ENCODE results near the gene PPP1R12A.
"Not testable (repeated sequence)": the region's sequence is repeated elsewhere in the genome, so short reads cannot be mapped to it uniquely, and the experiment has no call there.

The PPP1R12A gene

GRCh38 chr12:79843978-79844377, 90.9 kb downstream of the PPP1R12A start:
- DNase-seq (ENCODE audit: low read depth in 1 of 2, low spot score in 1 of 2) = no peak

DNA sequence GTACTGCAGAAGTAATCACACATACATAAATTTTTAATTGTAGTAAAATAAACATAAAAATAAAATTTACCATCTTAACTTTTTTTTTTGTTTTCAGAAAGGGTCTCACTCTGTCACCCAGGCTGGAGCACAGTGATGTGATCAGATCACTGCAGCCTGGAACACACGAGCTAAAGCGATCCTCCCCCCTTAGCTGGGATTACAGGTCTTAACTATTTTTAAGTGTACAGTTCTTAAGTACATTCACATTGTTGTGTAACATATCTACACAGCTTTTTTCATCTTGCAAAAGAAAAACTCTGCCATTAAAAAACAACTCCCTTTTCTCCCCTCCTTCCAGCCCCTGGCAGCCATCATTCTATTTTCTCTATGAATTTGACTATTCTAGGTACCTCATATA, 92.3 kb downstream of the PPP1R12A start:
- no peak for DNase-seq (ENCODE audit: low read depth in 1 of 2, low spot score in 1 of 2)

- DNase-seq (ENCODE audit: low read depth in 1 of 2, low spot score in 1 of 2) = no peak
Observed at GRCh38 chr12:79841878-79842265, 93.0 kb downstream of the PPP1R12A start.

GRCh38 chr12:79841248-79841877, 93.5 kb downstream of the PPP1R12A start:
- DNase-seq (ENCODE audit: low read depth in 1 of 2, low spot score in 1 of 2) = no peak

DNA sequence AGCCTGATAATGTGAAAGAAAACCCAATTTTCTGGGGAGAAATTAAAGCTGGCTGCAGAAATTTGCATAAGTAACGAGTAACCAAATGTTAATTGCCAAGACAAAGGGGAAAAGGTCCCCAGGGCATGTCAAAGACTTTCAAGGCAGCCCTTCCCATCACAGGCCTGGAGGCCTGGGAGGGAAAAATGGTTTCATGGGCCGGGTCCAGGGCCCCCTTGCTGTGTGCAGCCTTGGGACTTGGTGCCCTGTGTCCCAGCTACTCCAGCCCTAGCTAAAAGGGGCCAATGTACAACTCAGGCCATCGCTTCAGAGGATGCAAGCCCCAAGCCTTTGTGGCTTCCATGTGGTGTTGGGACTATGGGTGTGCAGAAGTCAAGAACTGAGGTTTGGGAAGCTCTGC, 96.5 kb downstream of the PPP1R12A start:
- DNase-seq (ENCODE audit: low read depth in 1 of 2, low spot score in 1 of 2) = no peak

DNA sequence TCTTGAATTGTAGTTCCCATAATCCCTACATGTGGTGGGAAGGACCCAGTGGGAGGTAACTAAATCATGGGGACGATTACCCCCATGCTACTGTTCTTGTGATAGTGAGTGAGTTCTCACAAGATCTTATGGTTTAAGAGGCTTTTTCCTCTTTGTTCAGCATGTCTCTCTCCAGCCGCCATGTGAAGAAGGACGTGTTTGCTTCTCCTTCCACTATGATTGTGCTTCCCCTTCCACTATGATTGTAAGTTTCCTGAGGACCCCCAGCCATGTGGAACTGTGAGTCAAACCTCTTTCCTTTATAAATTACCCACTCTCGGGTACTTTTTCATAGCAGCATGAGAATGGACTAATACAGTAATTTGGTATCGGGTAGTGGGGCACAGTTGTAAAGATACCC, 97.3 kb downstream of the PPP1R12A start:
- no peak for DNase-seq (ENCODE audit: low read depth in 1 of 2, low spot score in 1 of 2)

DNA sequence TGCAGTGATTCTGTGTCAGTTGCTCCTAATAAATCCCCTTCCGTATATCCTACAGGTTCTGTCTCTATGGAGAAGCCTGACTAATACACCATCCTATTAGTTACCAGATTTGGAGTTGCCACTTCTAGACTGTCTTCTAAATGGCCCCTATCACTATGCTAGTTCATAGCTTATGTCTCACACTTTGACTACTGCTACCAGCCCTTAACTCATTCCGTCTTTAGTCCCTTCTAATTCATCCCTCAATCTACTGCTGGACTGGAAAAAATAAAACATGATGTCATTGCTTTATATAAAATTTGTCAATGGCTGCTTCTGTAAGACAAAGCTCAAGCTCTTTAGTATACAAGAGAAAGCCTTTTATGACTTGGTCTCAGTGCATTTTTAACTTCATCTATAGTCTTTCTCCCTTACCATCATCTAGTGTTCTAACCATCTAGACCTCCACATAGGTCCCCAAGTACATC, 99.5 kb downstream of the PPP1R12A start:
- DNase-seq (ENCODE audit: low read depth in 1 of 2, low spot score in 1 of 2) = no peak

DNA sequence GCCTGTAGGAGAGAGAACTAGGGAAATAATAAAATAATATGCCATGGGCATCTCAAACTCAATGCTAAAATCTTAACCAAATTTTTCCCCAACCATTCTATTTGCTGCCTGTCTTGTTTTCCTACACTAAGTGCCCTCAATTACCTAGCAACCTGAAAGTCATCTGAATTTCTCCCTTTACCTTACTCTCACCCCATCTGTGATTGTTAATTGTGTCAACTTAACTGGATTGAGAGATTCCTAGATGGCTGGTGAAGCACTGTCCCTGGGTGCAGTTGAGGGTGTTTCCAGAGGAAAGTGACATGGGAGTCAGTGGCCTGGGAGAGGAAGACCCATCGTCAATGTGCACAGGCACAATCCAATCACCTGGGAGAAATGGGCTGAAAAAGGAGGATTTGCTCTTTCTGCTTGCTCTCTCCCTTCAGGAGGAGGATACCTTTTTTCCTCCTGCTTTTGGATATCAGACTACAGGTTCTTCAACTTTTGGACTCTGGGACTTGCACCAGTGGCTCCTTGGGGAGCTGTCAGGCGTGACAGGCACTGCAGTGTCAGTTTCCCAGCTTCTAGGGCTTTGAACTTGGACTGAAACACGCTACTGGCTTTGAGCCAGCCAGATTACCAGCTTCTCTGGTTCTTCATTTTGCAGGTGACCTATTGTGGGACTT, 100.1 kb downstream of the PPP1R12A start:
- no peak for DNase-seq (ENCODE audit: low read depth in 1 of 2, low spot score in 1 of 2)

DNA sequence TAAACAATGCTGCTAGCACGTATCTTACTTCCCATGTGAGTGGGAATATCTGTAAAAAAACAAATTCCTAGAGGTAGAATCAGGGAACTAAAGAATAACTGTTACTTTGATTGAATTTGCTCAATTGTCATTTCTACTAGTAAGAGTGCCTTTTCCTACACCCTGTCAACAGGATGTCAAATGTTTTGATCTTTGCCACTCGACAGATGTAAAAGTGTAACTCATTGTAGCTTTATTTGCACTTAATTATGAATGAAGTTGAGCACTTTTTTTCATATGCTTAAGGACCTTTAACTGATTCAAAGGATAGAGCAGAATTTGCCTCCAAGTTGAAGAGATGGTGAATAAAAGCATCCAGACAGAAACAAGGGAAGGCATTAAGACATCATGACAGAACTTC, 104.5 kb downstream of the PPP1R12A start:
- no peak for DNase-seq (ENCODE audit: low read depth in 1 of 2, low spot score in 1 of 2)

DNA sequence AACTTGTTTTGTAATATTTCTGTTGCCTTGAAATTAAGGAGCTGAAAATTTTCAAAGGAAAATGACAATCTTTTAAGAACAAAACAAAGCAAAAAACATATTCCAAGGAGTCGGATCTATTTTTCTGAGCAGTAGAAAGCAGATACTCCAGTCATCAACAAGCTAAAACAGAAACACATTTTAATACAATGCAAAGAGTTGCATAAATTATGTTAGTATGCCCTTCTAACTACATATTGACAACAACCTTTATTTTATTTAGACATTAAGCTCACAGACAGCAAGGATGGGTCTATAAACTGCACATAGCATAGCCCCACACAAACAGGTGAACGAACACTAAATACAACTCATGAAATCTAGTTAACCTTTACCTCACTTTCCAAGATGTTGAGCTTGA, 106.0 kb downstream of the PPP1R12A start:
- DNase-seq (ENCODE audit: low read depth in 1 of 2, low spot score in 1 of 2) = no peak

DNA sequence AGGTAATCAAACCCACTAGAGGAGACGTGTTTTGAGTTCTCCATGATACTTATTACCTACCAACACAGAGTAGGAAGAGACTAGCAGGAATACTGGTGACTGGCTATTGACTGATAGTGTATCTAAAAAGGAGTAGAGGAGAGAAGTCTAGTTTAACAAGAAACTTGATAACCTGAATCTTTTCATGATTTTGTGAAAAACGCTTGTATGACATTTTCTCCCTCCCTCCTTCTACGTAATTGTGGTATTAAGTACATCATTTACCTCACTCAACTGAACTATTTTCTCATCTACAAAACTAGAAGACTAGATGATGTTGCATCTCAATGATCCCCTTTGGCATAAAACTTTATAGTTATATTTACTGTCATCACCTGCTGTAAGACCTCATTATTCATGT, 107.4 kb downstream of the PPP1R12A start:
- DNase-seq (ENCODE audit: low read depth in 1 of 2, low spot score in 1 of 2) = no peak

DNA sequence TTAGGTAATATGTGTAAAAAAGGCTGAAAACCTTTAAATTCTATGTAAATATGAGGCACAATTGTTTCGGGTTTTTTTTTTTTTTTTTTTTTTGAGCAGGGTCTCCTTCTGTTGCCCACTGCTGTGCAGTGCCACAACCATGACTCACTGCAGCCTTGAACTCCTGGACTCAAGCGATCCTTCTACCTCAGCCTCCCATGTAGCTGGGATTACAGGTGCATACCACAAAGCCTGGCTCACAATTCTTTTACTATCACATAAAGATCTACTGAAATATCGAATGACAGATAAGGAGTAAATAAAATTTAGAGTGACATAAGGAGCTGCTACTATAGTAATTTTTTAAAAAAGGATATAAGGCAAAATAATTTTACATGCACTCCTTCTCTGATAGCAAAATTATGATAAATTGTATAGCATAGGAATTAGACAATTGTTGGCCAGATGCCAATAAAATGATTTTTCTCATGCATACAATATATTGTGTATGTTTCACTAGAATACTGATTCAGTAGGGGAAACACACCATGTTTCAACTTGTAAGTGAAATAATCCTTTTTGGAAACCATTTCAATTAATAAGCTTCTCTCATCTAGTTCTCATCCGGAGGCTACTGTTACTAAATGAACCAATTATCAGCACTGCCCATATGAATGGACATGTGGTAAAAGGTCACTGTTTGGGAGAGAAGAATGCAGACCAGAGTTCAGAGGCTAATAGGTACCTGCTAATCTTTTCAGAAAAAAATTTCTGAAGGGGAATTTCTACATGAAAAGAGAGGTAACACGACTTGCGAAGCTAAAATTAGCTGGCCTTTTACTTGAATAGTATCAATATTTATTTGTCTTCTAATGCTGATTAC, 108.4 kb downstream of the PPP1R12A start:
- DNase-seq (ENCODE audit: low read depth in 1 of 2, low spot score in 1 of 2) = no peak

DNA sequence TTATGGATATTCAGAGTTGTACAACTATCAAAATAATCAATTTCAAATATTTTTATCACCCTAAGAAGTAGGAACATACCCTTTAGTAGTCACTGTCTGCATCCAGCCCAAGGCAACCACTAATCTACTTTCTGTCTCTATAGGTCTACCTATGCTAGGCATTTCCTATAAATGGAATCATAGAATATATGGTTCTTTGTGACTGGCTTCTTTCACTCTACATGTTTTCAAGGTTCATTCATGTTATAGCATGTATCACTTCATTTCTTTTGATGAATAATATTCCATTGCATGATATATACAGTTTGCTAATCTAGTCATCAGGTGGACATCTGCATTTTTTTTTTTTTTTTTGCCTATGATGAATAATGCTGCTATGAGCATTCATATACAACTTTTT, 112.4 kb downstream of the PPP1R12A start:
- DNase-seq (ENCODE audit: low read depth in 1 of 2, low spot score in 1 of 2) = no peak

- no peak for DNase-seq (ENCODE audit: low read depth in 1 of 2, low spot score in 1 of 2)
Observed at GRCh38 chr12:79818856-79819255, 116.0 kb downstream of the PPP1R12A start.

- DNase-seq (ENCODE audit: low read depth in 1 of 2, low spot score in 1 of 2) = not testable (repeated sequence)
Observed at GRCh38 chr12:79784366-79785065, 150.4 kb downstream of the PPP1R12A start.

DNA sequence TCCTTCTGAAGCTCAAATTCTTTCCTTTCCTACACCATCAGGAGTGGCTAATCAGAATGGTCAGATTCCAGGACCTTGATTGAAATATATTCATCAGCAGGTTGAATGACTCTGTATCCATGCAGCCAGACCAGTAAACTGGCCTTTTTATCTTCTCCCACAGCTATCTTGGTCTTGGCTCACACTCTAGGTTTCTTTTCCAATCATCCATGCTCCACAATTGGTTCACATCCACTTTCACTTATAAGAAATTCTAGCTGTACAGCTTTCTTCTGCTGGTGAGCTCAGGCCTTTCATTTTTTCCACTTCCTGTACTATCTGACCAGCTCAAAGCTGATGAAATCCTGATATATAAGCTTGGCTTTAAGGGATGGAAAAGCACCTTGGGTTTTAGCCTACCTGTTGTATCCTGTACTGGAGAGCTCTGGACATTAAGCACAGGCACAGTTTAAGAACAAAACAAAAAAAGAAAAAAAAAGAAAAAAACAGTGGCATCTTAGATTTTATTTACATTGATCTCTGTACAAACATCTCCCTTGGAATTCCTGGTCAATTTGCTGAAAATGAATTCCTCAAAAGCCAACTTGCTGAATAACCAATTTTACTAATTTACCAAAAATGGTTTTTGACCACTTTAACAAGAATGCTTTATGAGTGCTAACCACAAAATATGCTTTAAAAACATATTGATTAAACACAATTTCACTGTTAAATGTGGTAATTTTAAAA, 152.6 kb downstream of the PPP1R12A start:
- no peak for DNase-seq (ENCODE audit: low read depth in 1 of 2, low spot score in 1 of 2)

GRCh38 chr12:79778802-79779448, 156.0 kb downstream of the PPP1R12A start:
- DNase-seq (ENCODE audit: low read depth in 1 of 2, low spot score in 1 of 2) = no peak

DNA sequence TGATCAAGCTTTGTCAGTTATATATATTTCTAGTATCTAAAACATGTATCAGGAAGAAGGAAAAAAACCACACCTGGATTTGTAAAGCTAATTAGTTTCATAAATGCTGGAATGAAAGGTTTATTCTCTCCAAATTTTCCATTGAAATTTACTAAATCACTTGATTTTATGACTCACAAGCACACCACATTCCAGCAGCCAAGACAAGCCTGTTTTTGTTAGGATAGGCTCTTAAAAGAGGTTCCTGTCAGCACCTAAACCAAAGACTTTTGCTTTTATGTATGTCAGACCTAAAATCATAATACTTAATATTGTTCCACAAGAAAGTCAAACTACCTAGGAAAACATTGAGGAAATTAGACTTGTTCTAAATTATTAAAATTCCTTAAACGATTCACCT, 158.8 kb downstream of the PPP1R12A start:
- no peak for DNase-seq (ENCODE audit: low read depth in 1 of 2, low spot score in 1 of 2)

- DNase-seq (ENCODE audit: low read depth in 1 of 2, low spot score in 1 of 2) = no peak
Observed at GRCh38 chr12:79775355-79776027, 159.4 kb downstream of the PPP1R12A start.

DNA sequence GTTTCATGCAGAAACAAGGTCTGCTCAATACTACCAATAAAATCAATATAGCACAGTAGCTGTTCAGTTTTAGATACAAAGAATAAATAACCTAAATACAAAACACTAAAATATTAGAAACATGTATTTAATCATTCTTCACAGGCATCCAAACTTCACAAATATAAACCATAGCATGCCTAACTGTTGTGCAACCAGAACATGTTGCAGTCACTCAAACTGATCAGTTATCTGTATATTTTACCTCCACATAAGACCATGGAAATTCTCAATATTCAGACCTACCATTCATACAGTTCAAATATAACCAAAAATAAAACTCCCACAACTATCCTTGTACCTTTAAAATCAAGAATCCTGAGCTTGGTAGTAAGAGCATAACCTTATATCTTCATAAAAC, 161.0 kb downstream of the PPP1R12A start:
- DNase-seq (ENCODE audit: low read depth in 1 of 2, low spot score in 1 of 2) = no peak

All from activated CD4-positive, alpha-beta T cell treated with anti-CD3 and anti-CD28 coated beads, Interleukin-2, amount 50 U/mL, for 24 hours (primary cell).